PFSK-1 (cell line): ENCODE measurements around the gene KCNIP1.

ENCODE experiments used
- FOXP2 ChIP-seq: optimal IDR thresholded peaks from 2 replicates; pipeline ENCODE3; 2011; ENCODE audit warnings: borderline replicate concordance, control low read depth, inconsistent platforms; ENCODE audit not compliant: insufficient read depth; ENCODE audit errors: extremely low read length, extremely low read depth
- POLR2AphosphoS5 ChIP-seq: IDR thresholded peaks from 2 replicates; pipeline ENCODE4 v1.6.1; 2012; ENCODE audit warnings: low read depth, mild to moderate bottlenecking, control low read depth, low read length, moderate library complexity
- SIN3A ChIP-seq: IDR thresholded peaks from 2 replicates; pipeline ENCODE4 v1.6.1; 2012; ENCODE audit warnings: mild to moderate bottlenecking, low read length, moderate library complexity, borderline replicate concordance; ENCODE audit not compliant: insufficient read depth
- TAF1 ChIP-seq: IDR thresholded peaks from 2 replicates; pipeline ENCODE4 v1.6.1; 2012; ENCODE audit warnings: low read length, control low read depth, borderline replicate concordance; ENCODE audit not compliant: insufficient read depth
- TF ChIP-seq, protein P1 (sequence below), 2 experiments: IDR thresholded peaks; 2 replicates each; pipeline versions ENCODE4 v1.6.1 to v1.8.0; 2011 to 2012; ENCODE audit warnings: low read depth in 2 of 2, low read length in 2 of 2, control low read depth in 1 of 2, inconsistent platforms in 1 of 2, mild to moderate bottlenecking in 1 of 2, moderate library complexity in 1 of 2; ENCODE audit not compliant: insufficient read depth in 1 of 2

Gene KCNIP1

DNA sequence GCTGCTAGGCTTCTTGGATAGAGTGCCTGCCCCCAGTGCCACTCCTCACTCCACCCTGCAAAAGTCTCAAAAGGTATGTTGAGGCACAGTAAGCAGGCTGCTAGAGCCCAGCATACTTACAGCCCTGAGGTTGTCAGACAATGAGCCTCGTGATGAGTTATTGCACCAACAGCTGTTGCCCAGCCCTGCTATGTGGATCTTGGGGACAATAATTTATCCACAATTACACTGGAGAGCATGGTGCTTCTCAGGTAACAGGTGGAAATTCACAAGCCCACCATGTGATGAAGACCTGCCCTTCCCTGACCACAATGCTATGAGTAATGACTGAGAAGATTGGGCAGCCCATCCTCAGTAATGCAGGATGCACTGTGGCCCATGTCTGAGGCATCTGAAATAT lies 36.5 kb downstream of the KCNIP1 start:
- TF ChIP-seq SIN3A (no peak), POLR2AphosphoS5 (no peak), TAF1 (no peak), FOXP2 (no peak)
- TF ChIP-seq, protein P1, sequence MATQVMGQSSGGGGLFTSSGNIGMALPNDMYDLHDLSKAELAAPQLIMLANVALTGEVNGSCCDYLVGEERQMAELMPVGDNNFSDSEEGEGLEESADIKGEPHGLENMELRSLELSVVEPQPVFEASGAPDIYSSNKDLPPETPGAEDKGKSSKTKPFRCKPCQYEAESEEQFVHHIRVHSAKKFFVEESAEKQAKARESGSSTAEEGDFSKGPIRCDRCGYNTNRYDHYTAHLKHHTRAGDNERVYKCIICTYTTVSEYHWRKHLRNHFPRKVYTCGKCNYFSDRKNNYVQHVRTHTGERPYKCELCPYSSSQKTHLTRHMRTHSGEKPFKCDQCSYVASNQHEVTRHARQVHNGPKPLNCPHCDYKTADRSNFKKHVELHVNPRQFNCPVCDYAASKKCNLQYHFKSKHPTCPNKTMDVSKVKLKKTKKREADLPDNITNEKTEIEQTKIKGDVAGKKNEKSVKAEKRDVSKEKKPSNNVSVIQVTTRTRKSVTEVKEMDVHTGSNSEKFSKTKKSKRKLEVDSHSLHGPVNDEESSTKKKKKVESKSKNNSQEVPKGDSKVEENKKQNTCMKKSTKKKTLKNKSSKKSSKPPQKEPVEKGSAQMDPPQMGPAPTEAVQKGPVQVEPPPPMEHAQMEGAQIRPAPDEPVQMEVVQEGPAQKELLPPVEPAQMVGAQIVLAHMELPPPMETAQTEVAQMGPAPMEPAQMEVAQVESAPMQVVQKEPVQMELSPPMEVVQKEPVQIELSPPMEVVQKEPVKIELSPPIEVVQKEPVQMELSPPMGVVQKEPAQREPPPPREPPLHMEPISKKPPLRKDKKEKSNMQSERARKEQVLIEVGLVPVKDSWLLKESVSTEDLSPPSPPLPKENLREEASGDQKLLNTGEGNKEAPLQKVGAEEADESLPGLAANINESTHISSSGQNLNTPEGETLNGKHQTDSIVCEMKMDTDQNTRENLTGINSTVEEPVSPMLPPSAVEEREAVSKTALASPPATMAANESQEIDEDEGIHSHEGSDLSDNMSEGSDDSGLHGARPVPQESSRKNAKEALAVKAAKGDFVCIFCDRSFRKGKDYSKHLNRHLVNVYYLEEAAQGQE (IDR thresholded peaks at IDR 0.05; ENCODE audit: insufficient read depth in 1 of 2, low read depth in 2 of 2, low read length in 2 of 2) = no peak

DNA sequence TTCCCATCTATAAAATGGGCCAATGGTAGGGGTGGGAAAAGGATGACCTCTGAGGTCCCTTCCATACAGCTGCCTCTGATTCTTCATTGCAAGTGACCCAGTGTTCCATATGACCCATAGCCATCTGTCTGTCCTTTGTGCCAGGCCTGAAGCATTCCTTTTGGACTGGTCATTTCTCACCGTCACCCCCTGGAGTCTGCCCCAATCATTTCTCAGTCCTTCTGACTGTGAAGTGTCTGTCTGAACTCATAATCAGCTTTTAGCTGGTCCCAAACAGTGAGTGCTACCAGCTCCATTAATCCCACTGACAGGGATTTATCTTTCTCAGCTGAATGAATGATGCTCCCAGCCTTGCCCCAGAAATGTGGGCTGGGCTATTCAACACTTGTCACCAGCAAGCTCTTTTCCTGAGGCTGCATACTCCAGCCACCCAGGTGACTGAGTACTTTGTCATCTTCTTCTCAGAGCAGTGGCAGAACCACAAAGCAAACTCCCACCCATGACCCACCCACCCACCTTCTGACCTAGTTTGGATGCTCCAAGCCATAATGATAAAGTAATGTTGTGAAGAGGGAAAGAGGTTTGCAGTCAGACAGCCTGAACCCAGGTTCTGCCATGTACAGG lies 37.4 kb downstream of the KCNIP1 start:
- TF ChIP-seq POLR2AphosphoS5 (no peak), SIN3A (no peak), TAF1 (no peak), FOXP2 (no peak)
- TF ChIP-seq, protein P1 (IDR thresholded peaks at IDR 0.05; ENCODE audit: insufficient read depth in 1 of 2, low read depth in 2 of 2, low read length in 2 of 2) = no peak

DNA sequence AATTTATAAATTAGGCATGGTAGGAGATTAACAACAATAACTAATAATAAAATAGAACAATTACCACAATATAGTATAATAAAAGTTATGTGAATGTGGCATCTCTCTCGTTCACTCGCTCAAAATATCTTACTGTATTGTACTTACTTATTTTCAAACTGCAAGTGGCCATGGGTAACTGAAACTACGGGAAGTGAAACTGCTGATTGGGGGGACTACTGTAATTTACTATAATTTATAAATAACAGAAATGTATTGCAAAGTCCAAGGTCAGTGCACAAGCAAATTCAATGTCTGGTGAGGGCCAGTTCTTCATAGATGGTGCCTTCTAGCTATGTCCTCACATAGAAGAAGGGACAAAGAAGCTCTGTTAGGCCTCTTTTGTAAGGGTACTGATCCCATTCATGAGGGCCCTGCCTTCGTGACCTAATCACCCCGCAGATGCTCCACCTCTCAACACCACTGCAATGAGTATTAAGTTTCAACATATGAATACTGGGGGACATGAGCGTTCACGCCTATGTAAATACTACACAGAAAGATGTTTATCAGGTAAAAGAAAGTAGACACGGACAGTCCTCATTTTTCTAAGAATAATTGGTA lies 39.0 kb downstream of the KCNIP1 start:
- TF ChIP-seq FOXP2 (no peak), SIN3A (no peak), POLR2AphosphoS5 (no peak), TAF1 (no peak)
- TF ChIP-seq, protein P1 (IDR thresholded peaks at IDR 0.05; ENCODE audit: insufficient read depth in 1 of 2, low read depth in 2 of 2, low read length in 2 of 2) = no peak

DNA sequence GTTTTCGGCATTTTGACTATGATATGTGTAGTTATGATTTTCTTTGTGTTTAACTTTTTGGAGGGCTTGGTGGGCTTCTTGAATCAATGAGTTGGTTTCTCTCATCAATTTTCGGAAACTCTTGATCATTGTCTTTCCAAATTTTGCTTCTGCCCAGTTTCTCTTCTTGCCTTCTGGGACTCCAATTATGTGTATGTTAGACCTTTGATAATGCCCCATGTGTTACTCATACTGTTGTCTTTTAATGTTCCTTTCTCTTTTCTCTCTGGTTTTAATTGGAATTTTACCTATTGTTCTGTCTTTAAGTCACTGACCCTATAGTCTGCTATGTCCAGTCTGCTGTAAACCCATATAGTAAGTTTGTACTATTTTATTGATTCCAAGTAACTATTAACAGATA lies 41.5 kb downstream of the KCNIP1 start:
- TF ChIP-seq, protein P1 (IDR thresholded peaks at IDR 0.05; ENCODE audit: insufficient read depth in 1 of 2, low read depth in 2 of 2, low read length in 2 of 2) = no peak
- TF ChIP-seq FOXP2 (no peak), POLR2AphosphoS5 (no peak), TAF1 (no peak), SIN3A (no peak)

DNA sequence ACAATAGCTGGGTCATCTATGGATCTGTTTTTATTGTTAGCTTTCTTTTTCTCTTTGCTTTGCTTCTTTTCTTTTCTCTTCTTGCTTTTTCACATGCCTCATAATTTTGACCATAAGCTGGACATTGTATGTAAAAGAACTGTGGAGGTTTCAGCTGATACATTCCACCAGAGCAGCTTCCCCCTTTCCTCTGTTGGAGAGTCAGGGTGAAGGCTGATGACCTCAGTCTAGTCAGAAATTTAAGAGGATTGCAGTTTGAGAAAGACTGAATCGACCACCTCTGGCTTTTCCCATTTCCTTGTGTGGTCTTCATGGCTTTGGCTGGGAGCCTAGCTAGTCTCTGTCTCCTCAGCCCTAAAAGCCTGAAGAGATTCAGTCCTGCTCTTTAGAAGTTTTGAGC lies 42.0 kb downstream of the KCNIP1 start:
- TF ChIP-seq FOXP2 (no peak), TAF1 (no peak), SIN3A (no peak), POLR2AphosphoS5 (no peak)
- TF ChIP-seq, protein P1 (IDR thresholded peaks at IDR 0.05; ENCODE audit: insufficient read depth in 1 of 2, low read depth in 2 of 2, low read length in 2 of 2) = no peak
